ENCODE measurements around the gene DOCK4.

Gene DOCK4

GRCh38 chr7:112023282-112023681 is 182.9 kb downstream of the DOCK4 start:
- no peak for DNase-seq (ENCODE audit: low read depth, low spot score)
- no peak overlapping the region for H3K27ac ChIP-seq

GRCh38 chr7:112022128-112022527 is 184.1 kb downstream of the DOCK4 start:
- H3K27ac ChIP-seq: no peak overlapping the region
- no peak for DNase-seq (ENCODE audit: low read depth, low spot score)

GRCh38 chr7:112021379-112022044 is 184.7 kb downstream of the DOCK4 start:
- no peak overlapping the region for H3K27ac ChIP-seq
- DNase-seq (ENCODE audit: low read depth, low spot score): no peak

GRCh38 chr7:112020800-112021199 is 185.4 kb downstream of the DOCK4 start:
- H3K27ac ChIP-seq: no peak overlapping the region
- no peak for DNase-seq (ENCODE audit: low read depth, low spot score)

GRCh38 chr7:112019932-112020331 is 186.3 kb downstream of the DOCK4 start:
- no peak for DNase-seq (ENCODE audit: low read depth, low spot score)
- no peak overlapping the region for H3K27ac ChIP-seq

GRCh38 chr7:112018305-112019030 is 187.7 kb downstream of the DOCK4 start:
- DNase-seq (ENCODE audit: low read depth, low spot score): no peak
- no peak overlapping the region for H3K27ac ChIP-seq

- no peak for DNase-seq (ENCODE audit: low read depth, low spot score)
- H3K27ac ChIP-seq: no peak overlapping the region
These were observed 191.1 kb downstream of the DOCK4 start for GRCh38 chr7:112015146-112015545.

- no peak overlapping the region for H3K27ac ChIP-seq
- no peak for DNase-seq (ENCODE audit: low read depth, low spot score)
These were observed 191.9 kb downstream of the DOCK4 start for GRCh38 chr7:112014347-112014746.

GRCh38 chr7:112013274-112013673 is 192.9 kb downstream of the DOCK4 start:
- DNase-seq (ENCODE audit: low read depth, low spot score): no peak
- no peak overlapping the region for H3K27ac ChIP-seq

GRCh38 chr7:112012242-112012641 is 194.0 kb downstream of the DOCK4 start:
- no peak for DNase-seq (ENCODE audit: low read depth, low spot score)
- no peak overlapping the region for H3K27ac ChIP-seq

GRCh38 chr7:112010994-112011393 is 195.2 kb downstream of the DOCK4 start:
- no peak for DNase-seq (ENCODE audit: low read depth, low spot score)
- no peak overlapping the region for H3K27ac ChIP-seq

GRCh38 chr7:112010109-112010508 is 196.1 kb downstream of the DOCK4 start:
- H3K27ac ChIP-seq: no peak overlapping the region
- no peak for DNase-seq (ENCODE audit: low read depth, low spot score)

- DNase-seq (ENCODE audit: low read depth, low spot score): no peak
- no peak overlapping the region for H3K27ac ChIP-seq
These were observed 197.1 kb downstream of the DOCK4 start for GRCh38 chr7:112009081-112009480.

- H3K27ac ChIP-seq: no peak overlapping the region
- DNase-seq (ENCODE audit: low read depth, low spot score): no peak
These were observed 199.0 kb downstream of the DOCK4 start for GRCh38 chr7:112007185-112007584.

GRCh38 chr7:112006071-112006470 is 200.1 kb downstream of the DOCK4 start:
- no peak for DNase-seq (ENCODE audit: low read depth, low spot score)
- no peak overlapping the region for H3K27ac ChIP-seq

- DNase-seq (ENCODE audit: low read depth, low spot score): no peak
- H3K27ac ChIP-seq: no peak overlapping the region
These were observed 200.9 kb downstream of the DOCK4 start for GRCh38 chr7:112005205-112005775.

- DNase-seq (ENCODE audit: low read depth, low spot score): peak; percentile 52
- H3K27ac ChIP-seq: peak overlapping the region; percentile 82
These were observed 204.9 kb downstream of the DOCK4 start for GRCh38 chr7:112001091-112001826.

GRCh38 chr7:111998326-111998725 is 207.9 kb downstream of the DOCK4 start:
- no peak overlapping the region for H3K27ac ChIP-seq
- DNase-seq (ENCODE audit: low read depth, low spot score): no peak

GRCh38 chr7:111997546-111997945 is 208.7 kb downstream of the DOCK4 start:
- no peak overlapping the region for H3K27ac ChIP-seq
- DNase-seq (ENCODE audit: low read depth, low spot score): no peak

GRCh38 chr7:111992601-111993000 is 213.6 kb downstream of the DOCK4 start:
- no peak for DNase-seq (ENCODE audit: low read depth, low spot score)
- no peak overlapping the region for H3K27ac ChIP-seq

GRCh38 chr7:111990643-111991042 is 215.6 kb downstream of the DOCK4 start:
- DNase-seq (ENCODE audit: low read depth, low spot score): no peak
- no peak overlapping the region for H3K27ac ChIP-seq

Data from epithelial cell of prostate (primary cell).